Measurements from ENCODE around the gene NME7. TPM values are rescaled to one million over a fixed set of nuclear protein-coding genes. Genes with fewer than 3 reads are reported as not detected.

The NME7 gene
- total and polyA plus RNA-seq, 2 experiments from 2014 or later, result 39.1 to 48.5 TPM

DNA sequence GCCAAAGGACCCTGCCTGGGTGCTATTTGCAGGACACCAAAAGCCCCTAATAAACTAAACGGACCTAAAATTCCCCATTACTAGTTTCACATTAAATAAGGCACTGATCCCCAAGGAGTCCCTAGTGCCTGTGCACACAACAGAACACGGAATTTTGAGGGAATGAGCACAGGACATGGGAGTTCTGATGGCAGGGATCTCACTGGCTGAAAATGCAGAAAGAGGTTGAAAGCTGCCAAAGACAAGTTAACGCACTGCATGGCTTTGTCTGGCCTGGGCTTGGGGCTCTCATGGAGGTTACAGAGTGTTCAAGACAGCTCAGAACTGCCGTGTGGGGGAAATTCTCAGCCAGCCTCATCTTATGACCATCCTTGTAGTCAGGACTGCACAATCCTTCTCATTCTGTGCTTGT is 276.7 kb downstream of the NME7 start:
- Histone ChIP-seq H3K4me1 (ENCODE audit: insufficient read depth) (0 out of 2 replicates have a peak, but pooled peaks cover 7% of the 10 kb centered on the region), H3K4me3 (no peak overlapping the region), H3K4me2 (no peak overlapping the region)

More for the DNA sequence above, 276.7 kb downstream of the NME7 start:
- H3K27me3 Mint-ChIP-seq (ENCODE audit: insufficient read depth, low read depth, poor library complexity), result peaks cover 3% of the 10 kb centered on the region
- Histone ChIP-seq H3K79me2 (replicated peaks; ENCODE audit: insufficient read depth) (no peaks in the 10 kb centered on the region), H3K27me3 (ENCODE audit: insufficient read depth) (no peaks in the 10 kb centered on the region), H2AFZ (no peak overlapping the region), H3K9me2 (ENCODE audit: insufficient read depth) (no peaks in the 10 kb centered on the region; the same call in 1 of the 2 replicates), H3K27ac (ENCODE audit: low read depth) (no peak overlapping the region), H3K36me3 (ENCODE audit: insufficient read depth) (no peaks in the 10 kb centered on the region), H4K20me1 (replicated peaks; ENCODE audit: insufficient read depth) (no peaks in the 10 kb centered on the region), H3F3A (replicated peaks; ENCODE audit: low read depth) (no peaks in the 10 kb centered on the region)
- no peak for TF ChIP-seq ZNF114 (CRISPR knock-in tag; IDR thresholded peaks at IDR 0.05)
- TF ChIP-seq, protein P1, sequence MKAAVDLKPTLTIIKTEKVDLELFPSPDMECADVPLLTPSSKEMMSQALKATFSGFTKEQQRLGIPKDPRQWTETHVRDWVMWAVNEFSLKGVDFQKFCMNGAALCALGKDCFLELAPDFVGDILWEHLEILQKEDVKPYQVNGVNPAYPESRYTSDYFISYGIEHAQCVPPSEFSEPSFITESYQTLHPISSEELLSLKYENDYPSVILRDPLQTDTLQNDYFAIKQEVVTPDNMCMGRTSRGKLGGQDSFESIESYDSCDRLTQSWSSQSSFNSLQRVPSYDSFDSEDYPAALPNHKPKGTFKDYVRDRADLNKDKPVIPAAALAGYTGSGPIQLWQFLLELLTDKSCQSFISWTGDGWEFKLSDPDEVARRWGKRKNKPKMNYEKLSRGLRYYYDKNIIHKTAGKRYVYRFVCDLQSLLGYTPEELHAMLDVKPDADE (IDR thresholded peaks at IDR 0.05), result no peak
- TF ChIP-seq EZH2phosphoT487 (IDR thresholded peaks at IDR 0.05; ENCODE audit: unreplicated experiment), result no peak
- no peak for TF ChIP-seq JUNB (IDR thresholded peaks at IDR 0.05; ENCODE audit: unreplicated experiment)
- no peak for TF ChIP-seq STAT1 (IDR thresholded peaks at IDR 0.05; ENCODE audit: unreplicated experiment)
- TF ChIP-seq NANOG (IDR thresholded peaks at IDR 0.05; ENCODE audit: borderline replicate concordance), result no peak
- no peak for TF ChIP-seq EZH2 (IDR thresholded peaks at IDR 0.05; ENCODE audit: low read depth, unreplicated experiment)
- TF ChIP-seq POLR2AphosphoS5 (IDR thresholded peaks at IDR 0.05; ENCODE audit: low read depth), result no peak
- TF ChIP-seq CREB1 (CRISPR knock-in tag; IDR thresholded peaks at IDR 0.05; ENCODE audit: low read depth), result no peak
- TF ChIP-seq, protein P2, sequence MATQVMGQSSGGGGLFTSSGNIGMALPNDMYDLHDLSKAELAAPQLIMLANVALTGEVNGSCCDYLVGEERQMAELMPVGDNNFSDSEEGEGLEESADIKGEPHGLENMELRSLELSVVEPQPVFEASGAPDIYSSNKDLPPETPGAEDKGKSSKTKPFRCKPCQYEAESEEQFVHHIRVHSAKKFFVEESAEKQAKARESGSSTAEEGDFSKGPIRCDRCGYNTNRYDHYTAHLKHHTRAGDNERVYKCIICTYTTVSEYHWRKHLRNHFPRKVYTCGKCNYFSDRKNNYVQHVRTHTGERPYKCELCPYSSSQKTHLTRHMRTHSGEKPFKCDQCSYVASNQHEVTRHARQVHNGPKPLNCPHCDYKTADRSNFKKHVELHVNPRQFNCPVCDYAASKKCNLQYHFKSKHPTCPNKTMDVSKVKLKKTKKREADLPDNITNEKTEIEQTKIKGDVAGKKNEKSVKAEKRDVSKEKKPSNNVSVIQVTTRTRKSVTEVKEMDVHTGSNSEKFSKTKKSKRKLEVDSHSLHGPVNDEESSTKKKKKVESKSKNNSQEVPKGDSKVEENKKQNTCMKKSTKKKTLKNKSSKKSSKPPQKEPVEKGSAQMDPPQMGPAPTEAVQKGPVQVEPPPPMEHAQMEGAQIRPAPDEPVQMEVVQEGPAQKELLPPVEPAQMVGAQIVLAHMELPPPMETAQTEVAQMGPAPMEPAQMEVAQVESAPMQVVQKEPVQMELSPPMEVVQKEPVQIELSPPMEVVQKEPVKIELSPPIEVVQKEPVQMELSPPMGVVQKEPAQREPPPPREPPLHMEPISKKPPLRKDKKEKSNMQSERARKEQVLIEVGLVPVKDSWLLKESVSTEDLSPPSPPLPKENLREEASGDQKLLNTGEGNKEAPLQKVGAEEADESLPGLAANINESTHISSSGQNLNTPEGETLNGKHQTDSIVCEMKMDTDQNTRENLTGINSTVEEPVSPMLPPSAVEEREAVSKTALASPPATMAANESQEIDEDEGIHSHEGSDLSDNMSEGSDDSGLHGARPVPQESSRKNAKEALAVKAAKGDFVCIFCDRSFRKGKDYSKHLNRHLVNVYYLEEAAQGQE (IDR thresholded peaks at IDR 0.05; ENCODE audit: unreplicated experiment), result no peak
- TF ChIP-seq, protein P3, sequence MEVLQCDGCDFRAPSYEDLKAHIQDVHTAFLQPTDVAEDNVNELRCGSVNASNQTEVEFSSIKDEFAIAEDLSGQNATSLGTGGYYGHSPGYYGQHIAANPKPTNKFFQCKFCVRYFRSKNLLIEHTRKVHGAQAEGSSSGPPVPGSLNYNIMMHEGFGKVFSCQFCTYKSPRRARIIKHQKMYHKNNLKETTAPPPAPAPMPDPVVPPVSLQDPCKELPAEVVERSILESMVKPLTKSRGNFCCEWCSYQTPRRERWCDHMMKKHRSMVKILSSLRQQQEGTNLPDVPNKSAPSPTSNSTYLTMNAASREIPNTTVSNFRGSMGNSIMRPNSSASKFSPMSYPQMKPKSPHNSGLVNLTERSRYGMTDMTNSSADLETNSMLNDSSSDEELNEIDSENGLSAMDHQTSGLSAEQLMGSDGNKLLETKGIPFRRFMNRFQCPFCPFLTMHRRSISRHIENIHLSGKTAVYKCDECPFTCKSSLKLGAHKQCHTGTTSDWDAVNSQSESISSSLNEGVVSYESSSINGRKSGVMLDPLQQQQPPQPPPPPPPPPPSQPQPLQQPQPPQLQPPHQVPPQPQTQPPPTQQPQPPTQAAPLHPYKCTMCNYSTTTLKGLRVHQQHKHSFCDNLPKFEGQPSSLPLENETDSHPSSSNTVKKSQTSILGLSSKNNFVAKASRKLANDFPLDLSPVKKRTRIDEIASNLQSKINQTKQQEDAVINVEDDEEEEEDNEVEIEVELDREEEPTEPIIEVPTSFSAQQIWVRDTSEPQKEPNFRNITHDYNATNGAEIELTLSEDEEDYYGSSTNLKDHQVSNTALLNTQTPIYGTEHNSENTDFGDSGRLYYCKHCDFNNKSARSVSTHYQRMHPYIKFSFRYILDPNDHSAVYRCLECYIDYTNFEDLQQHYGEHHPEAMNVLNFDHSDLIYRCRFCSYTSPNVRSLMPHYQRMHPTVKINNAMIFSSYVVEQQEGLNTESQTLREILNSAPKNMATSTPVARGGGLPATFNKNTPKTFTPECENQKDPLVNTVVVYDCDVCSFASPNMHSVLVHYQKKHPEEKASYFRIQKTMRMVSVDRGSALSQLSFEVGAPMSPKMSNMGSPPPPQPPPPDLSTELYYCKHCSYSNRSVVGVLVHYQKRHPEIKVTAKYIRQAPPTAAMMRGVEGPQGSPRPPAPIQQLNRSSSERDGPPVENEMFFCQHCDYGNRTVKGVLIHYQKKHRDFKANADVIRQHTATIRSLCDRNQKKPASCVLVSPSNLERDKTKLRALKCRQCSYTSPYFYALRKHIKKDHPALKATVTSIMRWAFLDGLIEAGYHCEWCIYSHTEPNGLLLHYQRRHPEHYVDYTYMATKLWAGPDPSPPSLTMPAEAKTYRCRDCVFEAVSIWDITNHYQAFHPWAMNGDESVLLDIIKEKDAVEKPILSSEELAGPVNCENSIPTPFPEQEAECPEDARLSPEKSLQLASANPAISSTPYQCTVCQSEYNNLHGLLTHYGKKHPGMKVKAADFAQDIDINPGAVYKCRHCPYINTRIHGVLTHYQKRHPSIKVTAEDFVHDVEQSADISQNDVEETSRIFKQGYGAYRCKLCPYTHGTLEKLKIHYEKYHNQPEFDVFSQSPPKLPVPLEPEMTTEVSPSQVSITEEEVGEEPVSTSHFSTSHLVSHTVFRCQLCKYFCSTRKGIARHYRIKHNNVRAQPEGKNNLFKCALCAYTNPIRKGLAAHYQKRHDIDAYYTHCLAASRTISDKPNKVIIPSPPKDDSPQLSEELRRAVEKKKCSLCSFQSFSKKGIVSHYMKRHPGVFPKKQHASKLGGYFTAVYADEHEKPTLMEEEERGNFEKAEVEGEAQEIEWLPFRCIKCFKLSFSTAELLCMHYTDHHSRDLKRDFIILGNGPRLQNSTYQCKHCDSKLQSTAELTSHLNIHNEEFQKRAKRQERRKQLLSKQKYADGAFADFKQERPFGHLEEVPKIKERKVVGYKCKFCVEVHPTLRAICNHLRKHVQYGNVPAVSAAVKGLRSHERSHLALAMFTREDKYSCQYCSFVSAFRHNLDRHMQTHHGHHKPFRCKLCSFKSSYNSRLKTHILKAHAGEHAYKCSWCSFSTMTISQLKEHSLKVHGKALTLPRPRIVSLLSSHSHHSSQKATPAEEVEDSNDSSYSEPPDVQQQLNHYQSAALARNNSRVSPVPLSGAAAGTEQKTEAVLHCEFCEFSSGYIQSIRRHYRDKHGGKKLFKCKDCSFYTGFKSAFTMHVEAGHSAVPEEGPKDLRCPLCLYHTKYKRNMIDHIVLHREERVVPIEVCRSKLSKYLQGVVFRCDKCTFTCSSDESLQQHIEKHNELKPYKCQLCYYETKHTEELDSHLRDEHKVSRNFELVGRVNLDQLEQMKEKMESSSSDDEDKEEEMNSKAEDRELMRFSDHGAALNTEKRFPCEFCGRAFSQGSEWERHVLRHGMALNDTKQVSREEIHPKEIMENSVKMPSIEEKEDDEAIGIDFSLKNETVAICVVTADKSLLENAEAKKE (CRISPR knock-in tag; IDR thresholded peaks at IDR 0.05), result no peak
- TF ChIP-seq, protein P4, sequence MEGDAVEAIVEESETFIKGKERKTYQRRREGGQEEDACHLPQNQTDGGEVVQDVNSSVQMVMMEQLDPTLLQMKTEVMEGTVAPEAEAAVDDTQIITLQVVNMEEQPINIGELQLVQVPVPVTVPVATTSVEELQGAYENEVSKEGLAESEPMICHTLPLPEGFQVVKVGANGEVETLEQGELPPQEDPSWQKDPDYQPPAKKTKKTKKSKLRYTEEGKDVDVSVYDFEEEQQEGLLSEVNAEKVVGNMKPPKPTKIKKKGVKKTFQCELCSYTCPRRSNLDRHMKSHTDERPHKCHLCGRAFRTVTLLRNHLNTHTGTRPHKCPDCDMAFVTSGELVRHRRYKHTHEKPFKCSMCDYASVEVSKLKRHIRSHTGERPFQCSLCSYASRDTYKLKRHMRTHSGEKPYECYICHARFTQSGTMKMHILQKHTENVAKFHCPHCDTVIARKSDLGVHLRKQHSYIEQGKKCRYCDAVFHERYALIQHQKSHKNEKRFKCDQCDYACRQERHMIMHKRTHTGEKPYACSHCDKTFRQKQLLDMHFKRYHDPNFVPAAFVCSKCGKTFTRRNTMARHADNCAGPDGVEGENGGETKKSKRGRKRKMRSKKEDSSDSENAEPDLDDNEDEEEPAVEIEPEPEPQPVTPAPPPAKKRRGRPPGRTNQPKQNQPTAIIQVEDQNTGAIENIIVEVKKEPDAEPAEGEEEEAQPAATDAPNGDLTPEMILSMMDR (conservative IDR thresholded peaks at IDR 0.05; ENCODE audit: low read depth in 2 of 2), result no peak
- no peak for TF ChIP-seq ZNF331 (CRISPR knock-in tag; IDR thresholded peaks at IDR 0.05; ENCODE audit: low read depth)
- H3K4me1 Mint-ChIP-seq, result peaks cover 12% of the 10 kb centered on the region
- no peak overlapping the region for H3K4me3 Mint-ChIP-seq
- H3K9me3 Mint-ChIP-seq, result no peaks in the 10 kb centered on the region
- H3K27ac Mint-ChIP-seq, result no peak overlapping the region
- no peaks in the 10 kb centered on the region for H3K36me3 Mint-ChIP-seq (ENCODE audit: low read depth)
- DNase-seq (ENCODE audit: low spot score) (no peak), ATAC-seq (peak; percentile 41; the same call in 1 of the 3 replicates)
